HL-60 (cell line): ENCODE results near the gene SH3RF1.
"Not testable (repeated sequence)": the region's sequence is repeated elsewhere in the genome, so short reads cannot be mapped to it uniquely, and the experiment has no call there.

Experiments used
- GABPA ChIP-seq: IDR thresholded peaks from 2 replicates; pipeline ENCODE4 v1.6.1; 2012; ENCODE audit warnings: low read depth
- SPI1 ChIP-seq: IDR thresholded peaks from 2 replicates; pipeline ENCODE4 v1.6.1; 2012; ENCODE audit warnings: low read depth, mild to moderate bottlenecking, borderline replicate concordance
- TF ChIP-seq, protein P1 (sequence below): IDR thresholded peaks from one replicate; pipeline ENCODE4 v1.5.1; 2011; ENCODE audit warnings: low read length, control low read depth, inconsistent platforms; ENCODE audit not compliant: insufficient read depth
- TF ChIP-seq, protein P2 (sequence below): IDR thresholded peaks from 2 replicates; pipeline ENCODE4 v1.6.1; 2012; ENCODE audit warnings: low read depth; ENCODE audit not compliant: insufficient replicate concordance

DNA sequence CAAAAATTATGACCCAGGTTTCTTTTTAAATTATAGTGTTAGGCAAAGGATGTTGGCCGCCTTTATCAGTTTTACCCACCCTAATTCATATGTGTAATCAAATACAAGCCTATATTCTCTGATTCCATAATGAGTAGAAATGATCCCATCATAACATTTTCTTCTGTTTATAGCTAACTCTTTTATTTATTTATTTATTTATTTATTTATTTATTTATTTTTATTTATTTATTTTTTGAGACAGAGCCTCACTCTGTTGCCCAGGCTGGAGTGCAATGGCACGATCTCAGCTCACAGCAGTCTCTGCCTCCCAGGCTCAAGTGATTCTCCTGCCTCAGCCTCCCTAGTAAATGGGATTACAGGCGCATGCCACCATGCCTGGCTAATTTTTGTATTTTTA is 7.1 kb upstream of the SH3RF1 start:
- TF ChIP-seq, protein P1, sequence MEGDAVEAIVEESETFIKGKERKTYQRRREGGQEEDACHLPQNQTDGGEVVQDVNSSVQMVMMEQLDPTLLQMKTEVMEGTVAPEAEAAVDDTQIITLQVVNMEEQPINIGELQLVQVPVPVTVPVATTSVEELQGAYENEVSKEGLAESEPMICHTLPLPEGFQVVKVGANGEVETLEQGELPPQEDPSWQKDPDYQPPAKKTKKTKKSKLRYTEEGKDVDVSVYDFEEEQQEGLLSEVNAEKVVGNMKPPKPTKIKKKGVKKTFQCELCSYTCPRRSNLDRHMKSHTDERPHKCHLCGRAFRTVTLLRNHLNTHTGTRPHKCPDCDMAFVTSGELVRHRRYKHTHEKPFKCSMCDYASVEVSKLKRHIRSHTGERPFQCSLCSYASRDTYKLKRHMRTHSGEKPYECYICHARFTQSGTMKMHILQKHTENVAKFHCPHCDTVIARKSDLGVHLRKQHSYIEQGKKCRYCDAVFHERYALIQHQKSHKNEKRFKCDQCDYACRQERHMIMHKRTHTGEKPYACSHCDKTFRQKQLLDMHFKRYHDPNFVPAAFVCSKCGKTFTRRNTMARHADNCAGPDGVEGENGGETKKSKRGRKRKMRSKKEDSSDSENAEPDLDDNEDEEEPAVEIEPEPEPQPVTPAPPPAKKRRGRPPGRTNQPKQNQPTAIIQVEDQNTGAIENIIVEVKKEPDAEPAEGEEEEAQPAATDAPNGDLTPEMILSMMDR = not testable (repeated sequence)
- TF ChIP-seq SPI1, GABPA: not testable (repeated sequence)
- TF ChIP-seq, protein P2, sequence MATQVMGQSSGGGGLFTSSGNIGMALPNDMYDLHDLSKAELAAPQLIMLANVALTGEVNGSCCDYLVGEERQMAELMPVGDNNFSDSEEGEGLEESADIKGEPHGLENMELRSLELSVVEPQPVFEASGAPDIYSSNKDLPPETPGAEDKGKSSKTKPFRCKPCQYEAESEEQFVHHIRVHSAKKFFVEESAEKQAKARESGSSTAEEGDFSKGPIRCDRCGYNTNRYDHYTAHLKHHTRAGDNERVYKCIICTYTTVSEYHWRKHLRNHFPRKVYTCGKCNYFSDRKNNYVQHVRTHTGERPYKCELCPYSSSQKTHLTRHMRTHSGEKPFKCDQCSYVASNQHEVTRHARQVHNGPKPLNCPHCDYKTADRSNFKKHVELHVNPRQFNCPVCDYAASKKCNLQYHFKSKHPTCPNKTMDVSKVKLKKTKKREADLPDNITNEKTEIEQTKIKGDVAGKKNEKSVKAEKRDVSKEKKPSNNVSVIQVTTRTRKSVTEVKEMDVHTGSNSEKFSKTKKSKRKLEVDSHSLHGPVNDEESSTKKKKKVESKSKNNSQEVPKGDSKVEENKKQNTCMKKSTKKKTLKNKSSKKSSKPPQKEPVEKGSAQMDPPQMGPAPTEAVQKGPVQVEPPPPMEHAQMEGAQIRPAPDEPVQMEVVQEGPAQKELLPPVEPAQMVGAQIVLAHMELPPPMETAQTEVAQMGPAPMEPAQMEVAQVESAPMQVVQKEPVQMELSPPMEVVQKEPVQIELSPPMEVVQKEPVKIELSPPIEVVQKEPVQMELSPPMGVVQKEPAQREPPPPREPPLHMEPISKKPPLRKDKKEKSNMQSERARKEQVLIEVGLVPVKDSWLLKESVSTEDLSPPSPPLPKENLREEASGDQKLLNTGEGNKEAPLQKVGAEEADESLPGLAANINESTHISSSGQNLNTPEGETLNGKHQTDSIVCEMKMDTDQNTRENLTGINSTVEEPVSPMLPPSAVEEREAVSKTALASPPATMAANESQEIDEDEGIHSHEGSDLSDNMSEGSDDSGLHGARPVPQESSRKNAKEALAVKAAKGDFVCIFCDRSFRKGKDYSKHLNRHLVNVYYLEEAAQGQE = not testable (repeated sequence)
